PC-9 (cell line): ENCODE data around the gene NGEF.

Experiments
- CTCF ChIP-seq: fragments of 200-600 bp; sonication (generic); conservative IDR thresholded peaks from 2 replicates; pipeline ENCODE4 v1.6.1; 2017; ENCODE audit warnings: mixed run types, antibody characterized with exemption, mild to moderate bottlenecking, moderate library complexity
- EZH2 ChIP-seq: fragments of 200-600 bp; sonication (generic); IDR thresholded peaks from 2 replicates; pipeline ENCODE4 v1.8.0; 2017; ENCODE audit warnings: antibody characterized with exemption, low read depth

- TF ChIP-seq CTCF = no peak
- no peak for TF ChIP-seq EZH2
These were observed 181.6 kb downstream of the NGEF start for GRCh38 chr2:232831496-232831895.
